Gastrocnemius medialis (tissue), 4 donors: ENCODE data around the gene TLR2. TPM values are rescaled to one million over a fixed set of nuclear protein-coding genes. Genes with fewer than 3 reads are reported as not detected.

Experiments used
- ATAC-seq, 2 donors: fragments of 150-250 bp; one replicate each; pipeline ENCODE4 v1.9.1; 2016
- DNase-seq, 2 donors: peaks; one replicate each; pipeline ENCODE4 v3.0.0-alpha.2; 2019
- H3K27ac ChIP-seq, 4 donors: fragments of 200-600 bp; sonication (generic); 1 replicate in 1 of 4; 2 replicates in 3 of 4; pipeline ENCODE4 v1.5.1; 2016 to 2018; ENCODE audit warnings: mild to moderate bottlenecking in 2 of 4, moderate library complexity in 1 of 4
- H3K27me3 ChIP-seq, 3 donors: fragments of 200-600 bp; sonication (generic) in 2 of 3; 1 replicate in 1 of 3; 2 replicates in 2 of 3; pipeline versions ENCODE4 v1.5.1 to v1.6.0; 2016 to 2019; ENCODE audit warnings: mild to moderate bottlenecking in 1 of 3, moderate library complexity in 1 of 3
- H3K36me3 ChIP-seq, 2 donors: fragments of 200-600 bp; sonication (generic) in 1 of 2; one replicate each; pipeline ENCODE4 v1.5.1; 2017 to 2018
- H3K4me1 ChIP-seq, 2 donors: fragments of 200-600 bp; sonication (generic) in 1 of 2; one replicate each; pipeline ENCODE4 v1.5.1; 2016 to 2017; ENCODE audit warnings: mild to moderate bottlenecking in 2 of 2
- H3K4me3 ChIP-seq, 4 donors: fragments of 200-600 bp; sonication (generic) in 3 of 4; 1 replicate in 1 of 4; 2 replicates in 3 of 4; pipeline ENCODE4 v1.5.1; 2016 to 2019; ENCODE audit warnings: mild to moderate bottlenecking in 2 of 4
- H3K9me3 ChIP-seq, 3 donors: fragments of 200-600 bp; sonication (generic) in 2 of 3; 1 replicate in 1 of 3; 2 replicates in 2 of 3; pipeline ENCODE4 v1.5.1; 2016 to 2019
- CTCF ChIP-seq, 5 experiments: fragments of 450-650 bp in 3 of 5; fragments of 200-600 bp in 2 of 5; sonication (generic) in 2 of 5; IDR thresholded peaks in 4 of 5; conservative IDR thresholded peaks in 1 of 5; 1 replicate in 4 of 5; 2 replicates in 1 of 5; pipeline ENCODE4 v1.5.1; 2016 to 2019; ENCODE audit warnings: antibody characterized with exemption in 5 of 5, mild to moderate bottlenecking in 3 of 5, moderate library complexity in 3 of 5
- POLR2A ChIP-seq, 2 donors: fragments of 450-650 bp; IDR thresholded peaks; one replicate each; pipeline ENCODE4 v1.6.1; 2017; ENCODE audit warnings: antibody characterized with exemption in 2 of 2, mild to moderate bottlenecking in 2 of 2, moderate library complexity in 2 of 2
- in situ Hi-C, 4 donors: fragments of 200-750 bp; cut with MboI; loops; one replicate each; pipeline versions ENCODE4 v1.15.0 to v1.8.0; 2017; ENCODE audit warnings: low sequenced_read_pairs in 4 of 4
- intact Hi-C: fragments of 100-400 bp; cut with DNase I; formaldehyde crosslinking; loops from one replicate; pipeline ENCODE4 v1.15.1; 2023; ENCODE audit warnings: low total_unique reads
- total RNA-seq, 4 donors: library from RNA; depleted of rRNA; stranded (reverse); fragments of >200 nt; gene quantifications; one replicate each; pipeline versions ENCODE4 v1.1.0 to v1.2.3, GENCODE V29; 2016

TLR2 gene
- total RNA-seq, 4 donors from 2014 or later, result 2.7 to 7.5 (median 4.1) TPM

GRCh38 chr4:153638011-153638410 is 46.1 kb upstream of the TLR2 start:
- intact Hi-C loops (loop anchor here (5.0 kb wide), 1 partner anchor 114 kb away; no protein-coding TSS in a partner anchor), in situ Hi-C loops (loop anchor here in 2 of 4 donors (5.0 to 25.0 kb wide), 3 partner anchors 104 to 501 kb away; no protein-coding TSS in a partner anchor)
- no peaks in the 10 kb centered on the region for H3K9me3 ChIP-seq

GRCh38 chr4:153638999-153639398 is 45.1 kb upstream of the TLR2 start:
- no peak overlapping the region for H3K27ac ChIP-seq
- in situ Hi-C loops (loop anchor here in 2 of 4 donors (5.0 to 25.0 kb wide), 3 partner anchors 103 to 502 kb away; no protein-coding TSS in a partner anchor), intact Hi-C loops (loop anchor here (5.0 kb wide), 1 partner anchor 113 kb away; no protein-coding TSS in a partner anchor)
- no peak overlapping the region for H3K4me3 ChIP-seq
- no peaks in the 10 kb centered on the region for H3K9me3 ChIP-seq
- H3K4me1 ChIP-seq, result no peaks in the 10 kb centered on the region
- peaks cover 0 to 33% of the 10 kb centered on the region in 2 donors for H3K36me3 ChIP-seq
- ATAC-seq (no peak), DNase-seq (no peak)
- H3K27me3 ChIP-seq, result no peaks in the 10 kb centered on the region
- TF ChIP-seq CTCF (IDR thresholded peaks at IDR 0.05 in 4 of 5, conservative IDR thresholded peaks at IDR 0.05 in 1 of 5) (no peak), POLR2A (IDR thresholded peaks at IDR 0.05) (no peak)

More at GRCh38 chr4:153638011-153638410, 46.1 kb upstream of the TLR2 start:
- TF ChIP-seq CTCF (IDR thresholded peaks at IDR 0.05 in 4 of 5, conservative IDR thresholded peaks at IDR 0.05 in 1 of 5) (no peak), POLR2A (IDR thresholded peaks at IDR 0.05) (no peak)
- peaks cover 0 to 43% of the 10 kb centered on the region in 2 donors for H3K36me3 ChIP-seq
- H3K4me1 ChIP-seq, result no peaks in the 10 kb centered on the region
- no peak overlapping the region for H3K4me3 ChIP-seq
- DNase-seq (no peak), ATAC-seq (no peak)
- H3K27ac ChIP-seq, result no peak overlapping the region
- no peaks in the 10 kb centered on the region for H3K27me3 ChIP-seq

- Histone ChIP-seq H3K4me1 (no peaks in the 10 kb centered on the region), H3K36me3 (peaks cover 0 to 22% of the 10 kb centered on the region in 2 donors), H3K9me3 (no peaks in the 10 kb centered on the region), H3K27me3 (no peaks in the 10 kb centered on the region), H3K27ac (no peak overlapping the region), H3K4me3 (no peak overlapping the region)
- ATAC-seq (no peak), DNase-seq (no peak)
- in situ Hi-C loops, result loop anchor here in 2 of 4 donors (5.0 to 25.0 kb wide), 3 partner anchors 102 to 503 kb away; no protein-coding TSS in a partner anchor
- TF ChIP-seq POLR2A (IDR thresholded peaks at IDR 0.05) (no peak), CTCF (IDR thresholded peaks at IDR 0.05 in 4 of 5, conservative IDR thresholded peaks at IDR 0.05 in 1 of 5) (no peak)
- intact Hi-C loops, result loop anchor here (5.0 kb wide), 1 partner anchor 112 kb away; no protein-coding TSS in a partner anchor
These were observed 44.0 kb upstream of the TLR2 start for GRCh38 chr4:153639833-153640802.

- in situ Hi-C loops, result loop anchor here in 1 of 4 donors (25.0 kb wide), 1 partner anchor 504 kb away; no protein-coding TSS in a partner anchor
These were observed 42.5 kb upstream of the TLR2 start for GRCh38 chr4:153641532-153641931.

More at GRCh38 chr4:153641532-153641931, 42.5 kb upstream of the TLR2 start:
- Histone ChIP-seq H3K4me3 (no peak overlapping the region), H3K9me3 (no peaks in the 10 kb centered on the region), H3K27me3 (no peaks in the 10 kb centered on the region), H3K27ac (no peak overlapping the region), H3K36me3 (peaks cover 0 to 8% of the 10 kb centered on the region in 2 donors), H3K4me1 (no peaks in the 10 kb centered on the region)
- ATAC-seq, result no peak
- intact Hi-C loops, result no loop called here
- no peak for DNase-seq
- TF ChIP-seq CTCF (IDR thresholded peaks at IDR 0.05 in 4 of 5, conservative IDR thresholded peaks at IDR 0.05 in 1 of 5), result no peak
- no peak for TF ChIP-seq POLR2A (IDR thresholded peaks at IDR 0.05)
